Activated T-helper 2 cell treated with anti-CD3 and anti-CD28 coated beads, Interferon-gamma antibody, Interleukin-2, Interleukin-4, amounts not matched to agents 10 μg/mL and 5 μg/mL and 100 μg/mL, durations not matched to agents 14 hours and 24 hours and 36 hours (primary cell): Measurements from ENCODE around the gene RANBP3L. TPM values are rescaled to one million over a fixed set of nuclear protein-coding genes. Genes with fewer than 3 reads are reported as not detected.

Experiments
- DNase-seq: peaks from one replicate; pipeline ENCODE4 v3.0.0; 2021; ENCODE audit warnings: low spot score
- H3K27ac Mint-ChIP-seq: one replicate; pipeline ENCODE4 v1.8.0; 2021; ENCODE audit warnings: mixed read lengths
- H3K27me3 Mint-ChIP-seq: one replicate; pipeline ENCODE4 v1.8.0; 2021; ENCODE audit warnings: low read depth, mixed read lengths
- H3K36me3 Mint-ChIP-seq: one replicate; pipeline ENCODE4 v1.8.0; 2021; ENCODE audit warnings: low read depth, mixed read lengths
- H3K4me1 Mint-ChIP-seq: one replicate; pipeline ENCODE4 v1.8.0; 2021; ENCODE audit warnings: low read depth, mixed read lengths
- H3K4me3 Mint-ChIP-seq: one replicate; pipeline ENCODE4 v1.8.0; 2021; ENCODE audit warnings: low read depth, mild to moderate bottlenecking, moderate library complexity, mixed read lengths
- H3K9me3 Mint-ChIP-seq: one replicate; pipeline ENCODE4 v1.8.0; 2021; ENCODE audit warnings: mixed read lengths
- intact Hi-C: fragments of 100-400 bp; cut with micrococcal nuclease; formaldehyde crosslinking; loops from one replicate; pipeline ENCODE4 v1.15.1; 2023
- total RNA-seq: library from RNA; stranded (reverse); gene quantifications from 2 replicates; pipeline ENCODE4 v1.2.3, GENCODE V29; 2022

RANBP3L gene
- total RNA-seq, 1 donor from 2014 or later: not detected

DNA sequence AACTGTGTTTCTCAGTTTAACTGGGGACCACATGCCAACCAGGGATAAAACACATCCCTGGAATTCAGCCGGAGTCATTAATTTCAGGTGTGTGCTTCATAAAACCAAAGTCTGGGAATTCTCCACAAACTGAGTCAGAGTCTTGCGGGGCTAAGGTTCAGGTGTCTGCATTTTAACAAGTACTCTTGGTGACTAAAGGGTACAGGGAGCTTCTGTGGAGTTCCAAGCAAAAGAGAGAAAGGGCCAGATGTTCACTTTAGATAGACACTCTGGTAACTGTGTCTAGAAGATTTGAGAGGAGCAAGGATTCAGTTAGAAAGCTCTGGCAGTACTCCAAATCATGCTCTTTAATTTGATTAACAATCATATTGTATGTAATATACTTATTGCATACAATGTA, 64.0 kb downstream of the RANBP3L start:
- Mint-ChIP-seq H3K27me3 (no peaks in the 10 kb centered on the region), H3K4me1 (peaks cover 19% of the 10 kb centered on the region), H3K9me3 (no peaks in the 10 kb centered on the region), H3K36me3 (no peaks in the 10 kb centered on the region), H3K27ac (no peak overlapping the region), H3K4me3 (no peak overlapping the region)
- no peak for DNase-seq
- intact Hi-C loops: no loop called here

DNA sequence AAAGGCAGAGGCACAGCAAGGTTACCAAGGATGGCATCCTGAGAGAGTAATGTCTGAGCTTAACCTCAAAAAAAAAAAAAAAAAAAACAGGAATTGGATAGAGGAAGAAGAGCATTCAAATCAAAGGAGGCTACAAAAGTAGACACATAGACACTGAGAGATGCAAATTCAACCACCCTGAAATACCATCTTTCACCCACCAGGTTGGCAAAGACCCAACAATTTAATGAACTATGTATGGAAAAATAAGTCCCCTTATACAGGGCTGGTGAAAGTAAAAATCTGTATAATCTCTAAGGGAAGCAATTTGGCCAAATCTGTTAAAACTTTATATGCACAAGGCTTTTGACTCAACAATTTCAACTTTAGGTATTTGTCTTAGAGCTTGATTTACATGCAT, 64.9 kb downstream of the RANBP3L start:
- intact Hi-C loops: no loop called here
- no peak for DNase-seq
- no peaks in the 10 kb centered on the region for H3K27me3 Mint-ChIP-seq
- H3K36me3 Mint-ChIP-seq: no peaks in the 10 kb centered on the region
- H3K4me3 Mint-ChIP-seq: no peak overlapping the region
- H3K9me3 Mint-ChIP-seq: no peaks in the 10 kb centered on the region
- H3K27ac Mint-ChIP-seq: no peak overlapping the region
- H3K4me1 Mint-ChIP-seq: peaks cover 17% of the 10 kb centered on the region

DNA sequence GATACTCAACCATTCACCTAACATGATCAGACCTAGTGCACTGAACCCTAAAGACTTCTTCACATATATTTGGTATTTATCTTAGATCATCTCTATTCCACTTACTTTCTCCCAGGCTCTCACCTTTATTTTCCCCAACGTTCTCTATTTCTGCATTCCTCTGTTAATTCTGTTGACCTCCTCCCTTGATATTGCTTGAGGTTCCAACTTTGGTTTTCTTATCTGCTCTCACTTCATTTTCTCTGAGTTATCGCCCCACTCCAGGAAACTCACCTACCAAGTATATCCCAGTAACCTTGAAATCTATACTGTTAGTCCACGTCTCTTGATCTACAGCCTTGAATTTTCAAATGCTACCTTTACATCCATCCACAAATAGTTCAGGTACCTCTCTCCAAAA, 69.2 kb downstream of the RANBP3L start:
- Mint-ChIP-seq H3K27ac (no peak overlapping the region), H3K36me3 (no peaks in the 10 kb centered on the region), H3K4me3 (no peak overlapping the region), H3K27me3 (no peaks in the 10 kb centered on the region), H3K4me1 (no peaks in the 10 kb centered on the region), H3K9me3 (no peaks in the 10 kb centered on the region)
- DNase-seq: no peak
- intact Hi-C loops: no loop called here

DNA sequence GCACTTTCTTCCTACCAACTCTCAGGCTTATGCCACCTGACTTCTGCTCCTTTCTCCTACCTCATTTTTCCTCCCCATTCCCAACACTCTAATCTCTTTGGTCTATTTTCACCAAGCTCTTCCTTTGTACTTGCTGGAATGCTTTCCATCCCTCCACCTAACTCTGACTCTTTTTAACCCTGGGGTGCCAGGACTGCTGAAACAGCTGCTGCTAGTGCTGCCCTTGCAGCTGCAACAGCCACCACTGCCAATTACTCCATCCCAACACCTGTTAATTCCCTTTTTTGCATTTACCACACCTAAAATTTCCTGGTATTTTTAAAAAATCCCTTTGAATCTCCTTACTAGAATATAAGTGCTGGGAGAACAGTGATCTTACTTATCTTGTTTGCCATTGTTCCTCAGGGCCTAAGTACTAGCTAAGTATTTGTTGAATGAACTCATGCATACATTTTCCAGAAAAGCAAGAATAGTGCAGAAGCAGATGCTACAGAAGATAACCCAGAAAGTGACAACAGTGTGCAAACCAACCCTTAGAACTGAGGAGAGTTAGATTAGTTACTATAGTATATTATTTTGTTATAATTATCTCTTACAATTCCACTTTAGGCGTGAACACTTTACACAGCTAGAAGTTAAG, 71.4 kb downstream of the RANBP3L start:
- no peaks in the 10 kb centered on the region for H3K9me3 Mint-ChIP-seq
- H3K27me3 Mint-ChIP-seq: no peaks in the 10 kb centered on the region
- no peaks in the 10 kb centered on the region for H3K4me1 Mint-ChIP-seq
- DNase-seq: no peak
- H3K27ac Mint-ChIP-seq: no peak overlapping the region
- H3K36me3 Mint-ChIP-seq: peaks cover 6% of the 10 kb centered on the region
- intact Hi-C loops: no loop called here
- H3K4me3 Mint-ChIP-seq: no peak overlapping the region

DNA sequence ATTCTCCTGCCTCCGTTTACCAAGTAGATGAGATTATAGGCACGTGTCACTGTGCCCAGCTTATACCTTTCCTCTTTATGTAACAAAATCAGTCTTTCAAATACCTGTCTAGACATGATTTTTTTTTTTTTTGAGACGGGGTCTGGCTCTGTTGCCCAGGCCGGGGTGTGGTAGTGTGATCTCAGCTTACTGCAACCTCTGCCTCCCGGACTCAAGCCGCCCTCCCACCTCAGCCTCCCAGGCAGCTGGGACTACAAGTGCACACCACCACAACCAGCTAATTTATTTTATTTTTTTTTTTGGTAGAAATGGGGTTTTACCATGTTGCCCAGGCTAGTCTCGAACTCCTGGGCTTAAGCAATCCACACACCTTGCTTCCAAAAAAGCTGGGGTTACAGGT, 73.2 kb downstream of the RANBP3L start:
- H3K9me3 Mint-ChIP-seq: no peaks in the 10 kb centered on the region
- no peaks in the 10 kb centered on the region for H3K4me1 Mint-ChIP-seq
- no peak for DNase-seq
- intact Hi-C loops: no loop called here
- peaks cover 6% of the 10 kb centered on the region for H3K36me3 Mint-ChIP-seq
- no peaks in the 10 kb centered on the region for H3K27me3 Mint-ChIP-seq
- H3K27ac Mint-ChIP-seq: no peak overlapping the region
- H3K4me3 Mint-ChIP-seq: no peak overlapping the region

DNA sequence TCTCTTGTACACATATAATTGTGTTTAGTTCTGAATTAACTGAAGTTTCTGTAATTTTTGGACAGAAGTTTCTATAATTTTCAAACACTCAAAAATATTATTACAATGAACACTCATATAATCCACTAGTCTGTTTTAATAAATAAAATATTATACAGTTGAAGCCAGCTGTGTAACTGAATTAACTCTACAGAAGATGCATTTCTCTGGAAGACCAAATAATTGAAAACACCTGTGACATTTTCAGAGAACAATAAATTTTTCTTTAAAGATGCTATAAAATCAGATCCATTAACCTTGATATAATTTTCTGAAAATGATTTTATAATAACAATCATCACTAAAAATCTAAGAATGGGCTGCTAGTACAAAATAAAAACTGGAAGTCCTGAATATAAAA, 74.7 kb downstream of the RANBP3L start:
- Mint-ChIP-seq H3K36me3 (peaks cover 6% of the 10 kb centered on the region), H3K27ac (no peak overlapping the region), H3K4me1 (no peaks in the 10 kb centered on the region), H3K4me3 (no peak overlapping the region), H3K27me3 (no peaks in the 10 kb centered on the region), H3K9me3 (no peaks in the 10 kb centered on the region)
- no peak for DNase-seq
- intact Hi-C loops: no loop called here

DNA sequence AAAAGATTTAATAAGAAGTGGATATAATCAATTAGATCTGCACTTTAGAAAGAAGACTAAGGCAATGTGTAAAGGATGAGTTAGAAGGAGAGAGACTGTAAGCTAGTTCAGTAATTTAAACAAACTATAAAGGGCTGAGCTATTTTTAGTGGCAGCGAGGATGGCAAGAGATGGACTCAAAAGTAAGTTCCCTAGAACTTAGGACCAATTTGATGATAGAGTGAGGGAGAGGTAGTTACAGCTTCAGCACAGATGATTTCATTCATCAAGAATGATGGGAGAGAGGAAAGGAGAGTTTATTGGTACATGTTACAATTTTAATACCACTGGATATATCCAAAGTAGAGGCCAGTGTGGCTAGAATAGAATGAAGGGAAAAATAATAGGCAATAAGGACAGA, 79.1 kb downstream of the RANBP3L start:
- no peak for DNase-seq
- no peaks in the 10 kb centered on the region for H3K27me3 Mint-ChIP-seq
- H3K36me3 Mint-ChIP-seq: peaks cover 9% of the 10 kb centered on the region
- no peak overlapping the region for H3K27ac Mint-ChIP-seq
- H3K9me3 Mint-ChIP-seq: no peaks in the 10 kb centered on the region
- H3K4me1 Mint-ChIP-seq: no peaks in the 10 kb centered on the region
- intact Hi-C loops: no loop called here
- H3K4me3 Mint-ChIP-seq: no peak overlapping the region

DNA sequence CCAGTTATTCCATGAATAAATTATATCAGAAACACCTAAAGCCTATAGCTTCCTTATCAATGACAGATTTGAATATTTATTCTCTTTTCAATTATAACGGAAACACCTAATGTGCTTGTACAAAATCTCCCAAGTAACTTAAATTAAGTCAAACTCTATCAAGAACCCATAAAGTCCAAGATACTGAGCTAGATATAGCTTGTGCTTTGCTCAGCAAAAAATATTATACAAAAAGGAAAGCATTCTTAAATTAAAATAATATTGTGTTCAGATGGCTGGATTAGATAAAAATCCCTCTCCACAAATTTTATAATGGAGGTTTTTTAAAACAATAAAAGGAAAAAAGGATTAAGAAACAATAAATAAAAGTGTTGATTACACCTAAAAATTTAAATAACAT, 83.7 kb downstream of the RANBP3L start:
- no peaks in the 10 kb centered on the region for H3K9me3 Mint-ChIP-seq
- H3K36me3 Mint-ChIP-seq: peaks cover 3% of the 10 kb centered on the region
- no peak overlapping the region for H3K27ac Mint-ChIP-seq
- no peak for DNase-seq
- H3K4me3 Mint-ChIP-seq: no peak overlapping the region
- intact Hi-C loops: no loop called here
- H3K27me3 Mint-ChIP-seq: no peaks in the 10 kb centered on the region
- H3K4me1 Mint-ChIP-seq: no peaks in the 10 kb centered on the region

DNA sequence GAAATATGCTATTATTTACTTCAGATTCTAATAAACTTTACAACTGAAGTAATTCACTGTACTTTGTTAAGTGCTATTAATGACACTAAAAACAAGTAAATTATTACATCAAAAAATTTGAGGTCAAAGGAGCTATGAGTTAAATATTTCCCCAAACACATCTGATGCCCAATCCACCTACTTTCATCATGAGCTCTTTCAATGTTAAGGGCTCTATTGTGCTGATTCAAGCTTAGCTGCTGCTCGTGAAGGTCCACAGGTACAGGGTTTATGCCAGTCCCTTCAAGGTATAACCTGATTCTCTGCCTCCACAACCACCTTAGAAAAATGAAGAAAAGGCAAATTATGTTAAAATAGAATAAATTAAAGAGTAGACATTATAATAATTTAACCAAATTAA, 84.1 kb downstream of the RANBP3L start:
- H3K4me3 Mint-ChIP-seq: no peak overlapping the region
- no peaks in the 10 kb centered on the region for H3K27me3 Mint-ChIP-seq
- intact Hi-C loops: no loop called here
- DNase-seq: no peak
- no peak overlapping the region for H3K27ac Mint-ChIP-seq
- H3K36me3 Mint-ChIP-seq: peaks cover 6% of the 10 kb centered on the region
- H3K4me1 Mint-ChIP-seq: no peaks in the 10 kb centered on the region
- no peaks in the 10 kb centered on the region for H3K9me3 Mint-ChIP-seq

DNA sequence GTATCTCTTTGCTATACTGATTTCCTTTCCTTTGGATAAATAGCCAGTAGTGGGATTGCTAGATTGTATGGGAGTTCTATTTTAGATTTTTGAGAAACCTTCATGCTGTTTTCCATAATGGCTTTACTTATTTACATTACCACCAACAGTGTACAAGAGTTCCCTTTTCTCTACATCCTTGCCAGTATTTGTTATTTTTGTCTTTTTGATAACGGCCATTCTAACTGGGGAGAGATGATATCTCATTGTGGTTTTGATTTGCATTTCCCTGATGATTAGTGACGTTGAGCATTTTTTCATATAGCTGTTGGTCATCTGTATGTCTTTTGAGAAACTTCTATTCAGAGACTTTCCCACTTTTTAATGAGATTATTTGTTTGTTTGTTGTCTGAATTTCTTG, 85.8 kb downstream of the RANBP3L start:
- Mint-ChIP-seq H3K4me1 (no peaks in the 10 kb centered on the region), H3K4me3 (no peak overlapping the region), H3K27ac (no peak overlapping the region), H3K27me3 (no peaks in the 10 kb centered on the region), H3K9me3 (no peaks in the 10 kb centered on the region), H3K36me3 (peaks cover 5% of the 10 kb centered on the region)
- DNase-seq: no peak
- intact Hi-C loops: no loop called here

DNA sequence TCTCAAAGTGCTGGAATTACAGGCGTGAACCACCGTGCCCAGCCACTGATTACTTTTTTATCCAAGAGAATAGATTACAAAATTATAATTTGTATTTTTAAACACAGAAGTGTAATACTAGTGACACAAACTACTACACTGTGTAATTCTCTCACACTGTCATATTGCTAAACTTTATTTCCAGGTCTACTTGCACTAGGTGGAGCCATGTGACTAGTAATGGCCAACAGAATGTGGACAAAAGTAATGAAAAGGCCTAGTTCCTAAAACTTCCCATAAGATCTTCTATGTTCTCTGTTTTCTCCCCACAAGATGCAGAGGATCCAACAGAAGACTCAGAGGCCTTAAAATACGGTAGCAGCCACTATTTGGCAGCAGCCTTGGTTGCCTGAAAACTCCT, 87.3 kb downstream of the RANBP3L start:
- intact Hi-C loops: no loop called here

DNA sequence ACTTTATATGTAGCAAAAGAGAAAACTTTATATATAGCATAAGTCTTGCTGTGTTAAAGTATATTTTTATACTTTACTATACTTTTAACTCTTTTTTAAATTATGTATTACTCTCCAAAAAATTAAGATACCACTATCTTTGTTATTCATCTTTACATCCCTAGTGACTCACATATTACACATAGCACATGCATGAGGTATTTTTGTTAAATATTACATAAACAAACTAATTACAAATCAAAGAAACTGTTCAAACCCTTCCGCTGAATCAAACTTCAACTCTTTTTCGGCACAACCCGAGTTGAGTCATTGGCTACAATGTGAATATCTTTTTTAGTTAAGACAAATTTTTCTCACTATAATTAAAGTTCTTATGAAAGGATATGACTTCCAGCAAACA, 92.0 kb downstream of the RANBP3L start:
- H3K27ac Mint-ChIP-seq: no peak overlapping the region
- H3K4me1 Mint-ChIP-seq: no peaks in the 10 kb centered on the region
- no peak overlapping the region for H3K4me3 Mint-ChIP-seq
- peaks cover 21% of the 10 kb centered on the region for H3K36me3 Mint-ChIP-seq
- H3K9me3 Mint-ChIP-seq: no peaks in the 10 kb centered on the region
- intact Hi-C loops: no loop called here
- no peak for DNase-seq
- H3K27me3 Mint-ChIP-seq: no peaks in the 10 kb centered on the region

More for the DNA sequence above, 87.3 kb downstream of the RANBP3L start:
- Mint-ChIP-seq H3K27ac (no peak overlapping the region), H3K27me3 (no peaks in the 10 kb centered on the region), H3K9me3 (no peaks in the 10 kb centered on the region), H3K4me3 (no peak overlapping the region), H3K4me1 (no peaks in the 10 kb centered on the region), H3K36me3 (peaks cover 5% of the 10 kb centered on the region)
- no peak for DNase-seq

DNA sequence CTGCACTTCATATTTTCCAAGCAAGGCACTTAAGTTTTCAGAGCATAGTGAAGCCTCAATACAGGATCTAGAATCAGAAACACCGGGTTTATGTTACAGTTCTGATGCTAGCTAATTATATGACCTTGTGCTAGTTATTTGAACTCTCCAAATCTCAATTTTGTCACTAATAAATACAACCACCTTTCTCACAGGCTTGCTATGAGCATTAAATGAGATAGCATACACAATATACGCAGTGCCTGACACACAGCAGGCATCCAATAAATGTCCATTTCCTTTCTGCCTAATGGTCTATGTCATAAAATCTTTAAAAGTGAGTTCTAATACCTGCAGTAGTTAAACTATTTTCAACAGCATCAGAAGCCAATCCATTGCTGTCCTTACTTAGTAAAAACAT, 92.9 kb downstream of the RANBP3L start:
- intact Hi-C loops: no loop called here
- H3K27me3 Mint-ChIP-seq: no peaks in the 10 kb centered on the region
- peaks cover 21% of the 10 kb centered on the region for H3K36me3 Mint-ChIP-seq
- H3K4me3 Mint-ChIP-seq: no peak overlapping the region
- no peaks in the 10 kb centered on the region for H3K9me3 Mint-ChIP-seq
- no peaks in the 10 kb centered on the region for H3K4me1 Mint-ChIP-seq
- no peak for DNase-seq
- no peak overlapping the region for H3K27ac Mint-ChIP-seq

DNA sequence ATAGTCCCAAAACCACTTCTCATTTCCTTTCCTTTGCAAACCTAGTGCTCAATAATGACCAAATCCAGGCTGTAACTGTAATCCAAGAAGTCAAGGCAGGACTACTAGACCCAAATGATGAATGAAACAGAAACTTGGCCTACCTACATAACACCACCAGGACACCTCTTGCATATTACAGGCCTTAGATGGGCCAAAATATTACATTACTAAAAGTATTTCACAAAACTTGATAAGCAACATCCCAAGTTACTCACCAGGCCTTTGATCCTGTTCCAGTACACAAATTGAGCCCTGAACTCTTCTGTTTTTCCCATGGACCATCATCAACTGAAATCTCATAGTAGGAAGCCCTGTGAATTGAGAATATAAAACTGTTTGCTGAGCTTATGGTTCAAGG, 94.8 kb downstream of the RANBP3L start:
- Mint-ChIP-seq H3K36me3 (peaks cover 16% of the 10 kb centered on the region), H3K27me3 (no peaks in the 10 kb centered on the region), H3K27ac (no peak overlapping the region), H3K9me3 (no peaks in the 10 kb centered on the region), H3K4me3 (no peak overlapping the region), H3K4me1 (no peaks in the 10 kb centered on the region)
- intact Hi-C loops: no loop called here
- no peak for DNase-seq
